Esophagus mucosa (tissue), 1 donor: Measurements from ENCODE around the gene CCDC40. TPM values are rescaled to one million over a fixed set of nuclear protein-coding genes. Genes with fewer than 3 reads are reported as not detected.
"Not testable (repeated sequence)": the region's sequence is repeated elsewhere in the genome, so short reads cannot be mapped to it uniquely, and the experiment has no call there.

ENCODE experiments used
- ATAC-seq: fragments of 200-7000 bp; cut with Tn5 transposase; one replicate; pipeline ENCODE4 v1.9.1; 2020
- total RNA-seq: library from RNA; stranded (reverse); gene quantifications from one replicate; pipeline ENCODE4 v1.2.4, GENCODE V29; 2023
- donor health status: DM: yes; HTN: yes; CAD: no.

CCDC40 gene
- total RNA-seq, result 0.72 TPM

GRCh38 chr17:80035937-80036714 is at the start of gene CCDC40:
TSS of gene CCDC40 (plus strand) at chr17:80036642. CDS start at chr17:80036663, 21 bp downstream.
- peak; percentile 89 for ATAC-seq

GRCh38 chr17:79987187-79987934 is 49.1 kb upstream of the CCDC40 start:
- no peak for ATAC-seq

GRCh38 chr17:79987935-79988184 is 48.6 kb upstream of the CCDC40 start:
- ATAC-seq, result no peak

- ATAC-seq, result no peak
Observed at GRCh38 chr17:79988185-79988971, 48.1 kb upstream of the CCDC40 start.

- no peak for ATAC-seq
Observed at GRCh38 chr17:79989106-79989835, 47.2 kb upstream of the CCDC40 start.

- ATAC-seq, result no peak
Observed at GRCh38 chr17:79990051-79990592, 46.3 kb upstream of the CCDC40 start.

GRCh38 chr17:79990704-79991103 is 45.7 kb upstream of the CCDC40 start:
- ATAC-seq, result no peak

- peak; percentile 77 for ATAC-seq
Observed at GRCh38 chr17:79991140-79991923, 45.1 kb upstream of the CCDC40 start.

GRCh38 chr17:79991924-79992648 is 44.4 kb upstream of the CCDC40 start:
- peak; percentile 16 for ATAC-seq

- ATAC-seq, result no peak
Observed at GRCh38 chr17:79992649-79993389, 43.6 kb upstream of the CCDC40 start.

- peak; percentile 79 for ATAC-seq
Observed at GRCh38 chr17:79993390-79994227, 42.8 kb upstream of the CCDC40 start.

- not testable (repeated sequence) for ATAC-seq
Observed at GRCh38 chr17:79994228-79994569, 42.2 kb upstream of the CCDC40 start.

GRCh38 chr17:79994602-79995001 is 41.8 kb upstream of the CCDC40 start:
- no peak for ATAC-seq

- no peak for ATAC-seq
Observed at GRCh38 chr17:79995696-79996095, 40.7 kb upstream of the CCDC40 start.

GRCh38 chr17:79996291-79996690 is 40.2 kb upstream of the CCDC40 start:
- ATAC-seq, result no peak

GRCh38 chr17:79997011-79997660 is 39.3 kb upstream of the CCDC40 start:
- peak; percentile 60 for ATAC-seq

GRCh38 chr17:80000136-80000535 is 36.3 kb upstream of the CCDC40 start:
- no peak for ATAC-seq

GRCh38 chr17:80000981-80001775 is 35.3 kb upstream of the CCDC40 start:
- ATAC-seq, result no peak
